Measurements from ENCODE around the gene RHOU.

- TF ChIP-seq POLR2A (IDR thresholded peaks at IDR 0.05; ENCODE audit: low read depth, low read length) (no peak), CTCF (IDR thresholded peaks at IDR 0.05; ENCODE audit: extremely low read depth in 1 of 2, insufficient read depth in 1 of 2, low read depth in 1 of 2, low read length in 2 of 2) (no peak), MYC (IDR thresholded peaks at IDR 0.05; ENCODE audit: low read depth, low read length) (no peak)
Observed at GRCh38 chr1:228776449-228776848, 41.2 kb downstream of the RHOU start.

Measured in endothelial cell of umbilical vein (primary cell).